HG02970 (cell line): ENCODE measurements around the gene FAM98B.

Experiments used
- ATAC-seq: cut with Tn5 transposase; IDR thresholded peaks from one replicate; pipeline ENCODE4 v1.9.1; 2021; ENCODE audit warnings: mild to moderate bottlenecking, moderate library complexity, moderate number of reproducible peaks; ENCODE audit not compliant: unreplicated experiment, low FRiP score

FAM98B gene

DNA sequence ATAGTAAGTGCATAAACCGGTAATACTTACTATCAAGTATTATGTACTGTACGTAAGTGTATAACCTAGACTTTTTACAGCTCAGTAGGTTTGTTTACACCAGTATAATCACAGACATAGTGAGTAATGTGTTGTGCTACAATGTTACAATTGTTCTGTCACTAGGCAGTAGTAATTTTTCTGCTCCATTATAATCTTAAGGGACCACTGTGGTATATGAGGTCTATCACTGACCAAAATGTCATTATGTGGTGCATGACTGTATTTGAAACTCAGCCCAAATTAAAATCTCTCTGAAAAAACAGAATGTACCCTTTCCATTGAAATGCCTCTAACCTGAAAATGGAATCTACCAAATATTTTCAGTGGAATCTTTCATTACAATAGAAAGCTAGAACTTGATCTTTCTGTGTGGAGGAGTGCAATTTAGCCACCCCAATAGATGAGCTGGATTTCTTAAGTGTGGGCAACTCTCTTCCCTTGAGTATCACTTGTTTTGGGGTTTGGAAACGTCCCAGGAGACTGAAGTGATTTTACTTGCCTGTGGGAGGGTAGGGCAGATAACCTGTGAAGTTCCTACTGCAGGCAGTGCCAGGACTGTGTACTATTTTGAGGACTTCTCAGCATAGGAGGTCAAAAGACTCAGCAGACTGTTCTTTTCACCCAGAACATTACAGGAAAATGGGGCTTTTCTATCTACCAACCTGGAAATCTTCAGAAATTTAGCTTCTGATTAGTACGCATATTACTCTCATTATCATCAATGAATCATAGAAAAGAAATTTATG, 50.9 kb downstream of the FAM98B start:
- ATAC-seq = no peak

DNA sequence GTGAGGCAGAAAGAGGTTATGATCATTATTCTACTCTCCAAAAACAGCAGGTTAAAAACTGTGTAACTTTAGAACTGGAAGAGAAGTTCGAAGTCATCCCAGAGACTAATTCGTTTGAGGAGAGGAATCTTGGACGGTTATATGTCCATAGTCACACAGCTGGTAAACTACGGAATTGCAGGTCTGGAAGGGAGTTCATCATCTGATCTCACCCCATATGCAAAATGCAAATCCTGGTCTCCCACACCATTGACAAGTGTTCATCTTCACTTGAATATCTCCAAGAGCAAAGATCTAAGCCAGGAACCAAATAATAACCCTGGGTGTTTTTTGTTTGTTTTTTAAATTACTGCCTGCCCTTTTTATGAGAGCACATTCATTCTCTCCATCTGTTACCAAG, 53.1 kb downstream of the FAM98B start:
- no peak for ATAC-seq

DNA sequence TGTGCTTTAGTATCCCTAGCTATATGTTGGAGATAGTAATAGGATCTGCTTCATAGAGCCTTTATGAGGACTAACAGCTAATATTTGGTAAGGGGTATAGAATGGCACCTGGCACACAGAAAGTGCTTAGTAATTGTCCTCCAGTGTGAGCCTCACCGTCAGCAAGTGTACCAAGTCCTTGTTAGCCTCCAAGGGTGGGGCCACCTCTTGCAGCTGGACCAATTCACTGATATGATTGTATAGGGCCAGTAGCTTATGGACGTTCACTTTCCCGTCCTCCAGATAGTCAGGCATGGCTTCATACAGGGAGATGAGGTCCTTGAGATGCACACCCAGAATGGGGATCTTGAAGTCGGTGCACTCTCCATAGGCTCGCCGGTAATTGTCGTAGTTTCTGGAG, 53.6 kb downstream of the FAM98B start:
- no peak for ATAC-seq

DNA sequence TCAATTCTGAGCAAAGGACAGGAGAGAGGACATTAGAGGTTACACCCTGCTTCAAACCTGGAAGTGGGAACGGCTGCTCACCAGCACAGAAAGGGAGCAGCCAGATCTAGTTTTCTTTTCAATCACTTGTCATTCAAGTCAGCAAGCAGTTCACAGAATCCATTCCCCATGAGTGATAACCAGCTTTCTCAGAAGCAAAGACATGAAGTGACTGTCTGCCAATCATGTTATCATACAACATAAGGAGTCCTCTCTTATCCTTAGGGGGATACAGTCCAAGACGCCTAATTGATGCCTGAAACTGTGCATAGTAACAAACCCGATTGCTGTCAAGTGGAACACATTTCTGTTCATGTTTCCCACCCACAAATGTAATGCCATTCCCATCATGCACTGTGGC, 54.7 kb downstream of the FAM98B start:
- no peak for ATAC-seq

DNA sequence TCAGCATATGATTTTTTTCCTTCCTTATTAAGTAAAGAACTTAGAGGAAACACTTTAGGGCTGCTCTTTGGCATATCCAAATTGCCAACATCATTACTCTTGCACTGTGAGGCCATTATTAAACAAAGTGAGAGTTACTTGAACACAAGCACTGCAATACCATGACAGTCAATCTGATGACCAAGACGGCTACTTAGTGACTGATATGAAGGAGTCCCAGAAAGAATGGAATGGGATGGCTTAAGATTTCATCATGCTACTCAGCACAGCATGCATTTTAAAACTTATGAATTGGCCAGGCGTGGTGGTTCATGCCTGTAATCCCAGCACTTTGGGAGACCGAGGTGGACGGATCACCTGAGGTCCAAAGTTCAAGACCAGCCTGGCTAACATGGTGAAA, 55.2 kb downstream of the FAM98B start:
- ATAC-seq = no peak

DNA sequence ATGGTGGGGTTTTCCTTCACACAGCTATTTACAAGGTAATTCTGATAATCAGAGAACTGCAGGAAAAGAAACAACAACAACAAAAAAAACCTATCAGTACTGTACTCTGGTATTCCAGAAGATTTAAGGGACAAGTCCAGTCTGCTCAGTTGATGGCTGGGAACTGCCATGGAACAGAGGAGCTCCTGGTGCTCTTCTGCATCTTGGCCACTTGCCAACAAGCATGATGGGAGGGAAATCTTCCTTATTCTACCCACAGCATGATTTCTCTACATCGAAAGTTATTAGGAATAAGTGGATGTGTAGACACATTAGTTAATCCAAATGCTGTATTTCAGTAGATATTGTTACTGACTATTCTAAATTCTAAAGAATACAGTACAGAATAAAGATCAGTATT, 59.0 kb downstream of the FAM98B start:
- no peak for ATAC-seq

DNA sequence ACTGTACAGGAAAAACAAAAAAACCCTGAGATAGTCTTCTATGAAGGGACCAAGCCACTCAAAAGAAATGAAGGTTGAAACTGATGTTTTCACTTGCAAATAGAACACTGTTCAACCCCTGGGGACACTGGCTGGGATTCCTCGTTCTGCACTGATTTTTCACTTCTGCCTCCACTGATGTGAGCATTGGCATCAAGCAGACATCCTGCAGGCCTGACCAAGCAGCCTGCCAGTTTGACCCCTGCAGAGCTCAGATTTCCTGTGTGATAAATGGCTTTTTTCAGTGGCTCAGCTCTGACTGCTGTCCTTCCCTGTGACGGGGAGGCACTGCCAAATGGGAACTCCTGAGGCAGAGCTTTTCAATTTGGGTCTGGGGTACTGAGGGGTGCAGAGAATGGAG, 60.7 kb downstream of the FAM98B start:
- no peak for ATAC-seq

DNA sequence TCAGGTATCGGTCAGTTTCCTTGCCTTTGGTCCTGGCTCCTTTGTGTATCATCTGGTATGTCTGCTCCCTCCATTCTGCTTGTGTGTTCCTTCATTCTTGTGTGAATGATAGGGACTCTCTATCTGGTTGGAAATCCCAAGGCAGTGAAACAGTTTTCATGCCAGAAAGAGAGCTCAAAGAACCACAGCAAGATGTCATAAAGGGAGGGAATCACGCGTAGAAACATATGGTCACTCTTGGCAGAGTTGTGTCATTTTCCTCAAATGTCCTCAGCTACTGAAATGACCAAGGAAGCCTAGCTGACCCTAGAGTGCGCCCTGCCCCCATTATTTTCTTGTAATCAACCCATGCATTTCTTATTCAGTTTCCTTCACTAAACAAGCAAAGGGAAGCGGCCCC, 62.7 kb downstream of the FAM98B start:
- ATAC-seq = no peak

DNA sequence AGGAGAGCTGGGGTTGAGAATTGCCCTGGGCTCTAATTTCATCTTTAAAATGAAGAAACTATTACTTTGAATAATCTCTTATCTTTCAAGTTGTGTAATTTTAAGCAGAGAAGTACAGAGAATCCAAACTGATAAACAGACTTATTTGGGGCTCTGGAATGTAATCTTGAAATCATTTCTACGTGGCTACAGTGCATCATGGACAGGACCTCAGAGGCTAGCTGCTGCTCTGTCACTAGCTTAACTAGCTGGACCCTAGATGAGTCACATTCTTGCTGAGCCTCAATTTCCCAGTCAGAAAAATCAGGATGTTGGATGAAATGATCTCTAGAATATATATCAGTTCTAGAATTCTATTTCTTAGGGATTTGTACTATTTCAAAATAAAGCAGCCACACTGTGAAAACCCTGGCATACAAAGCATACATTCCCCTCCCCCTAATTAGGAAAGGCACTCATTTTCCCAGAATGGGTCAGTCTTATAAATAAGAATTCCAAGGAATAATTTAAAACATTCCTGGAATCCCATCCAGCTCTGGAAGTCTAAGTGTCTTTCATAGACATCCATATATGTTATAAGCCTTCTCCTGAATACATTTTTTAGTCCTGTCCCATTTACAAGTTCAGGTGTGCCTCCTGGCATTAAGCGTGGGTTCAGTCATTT, 63.5 kb downstream of the FAM98B start:
- ATAC-seq = no peak

DNA sequence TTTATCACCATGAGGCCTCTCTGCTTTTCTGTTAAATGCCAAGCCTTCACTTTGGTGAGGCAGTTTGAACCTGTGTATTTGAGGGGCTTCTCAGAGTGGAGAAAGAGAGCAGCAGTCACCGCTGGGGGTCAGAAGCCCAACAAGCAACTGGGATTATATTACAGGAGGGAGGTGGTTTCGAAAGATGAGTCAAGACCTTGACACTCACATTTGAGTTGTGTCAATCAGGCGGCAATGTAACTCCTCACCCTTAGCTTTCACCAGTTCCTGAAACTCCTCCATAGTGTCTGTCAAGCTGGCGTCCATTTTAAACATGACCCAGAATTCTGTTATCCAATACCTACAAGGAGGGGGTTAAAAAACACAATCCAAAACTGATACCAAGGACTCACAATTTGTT, 64.2 kb downstream of the FAM98B start:
- ATAC-seq = no peak

DNA sequence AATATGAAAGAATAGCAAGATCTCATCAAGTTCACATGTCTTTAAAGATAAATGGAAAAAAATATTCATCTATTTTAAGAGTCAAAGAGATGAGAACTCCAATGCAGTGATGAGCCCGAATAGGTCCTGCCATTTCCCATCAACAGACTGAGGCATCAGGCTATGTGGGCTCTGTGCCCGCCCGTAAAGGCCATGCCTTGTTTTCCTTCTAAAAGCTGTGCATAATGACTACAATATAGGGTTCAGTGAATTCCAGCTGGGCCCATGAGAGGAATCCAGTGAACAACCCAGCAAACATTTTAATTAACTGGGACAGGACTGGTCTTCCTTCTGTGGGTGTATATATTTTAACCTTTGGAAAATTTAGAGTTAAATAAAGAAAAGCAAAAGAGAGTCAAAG, 66.1 kb downstream of the FAM98B start:
- no peak for ATAC-seq

DNA sequence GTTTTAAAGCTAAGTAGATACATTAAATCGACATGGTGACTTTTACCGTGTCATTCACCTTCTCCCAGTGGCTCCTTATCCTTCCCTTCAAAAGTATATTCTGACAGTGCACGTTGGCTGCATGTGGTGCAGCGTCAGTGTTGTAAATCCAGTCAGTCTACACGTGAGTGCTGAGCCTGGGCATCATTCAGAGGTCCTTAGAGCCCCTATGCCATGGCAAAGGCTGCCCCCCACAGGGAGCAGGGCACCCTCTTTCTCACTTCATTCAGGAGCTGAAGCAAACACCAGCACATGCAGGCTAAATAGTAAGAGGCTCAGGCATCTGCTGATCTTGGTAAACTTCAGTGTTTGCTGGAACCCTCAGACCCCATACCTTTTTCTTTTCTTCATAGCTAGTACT, 67.4 kb downstream of the FAM98B start:
- no peak for ATAC-seq

DNA sequence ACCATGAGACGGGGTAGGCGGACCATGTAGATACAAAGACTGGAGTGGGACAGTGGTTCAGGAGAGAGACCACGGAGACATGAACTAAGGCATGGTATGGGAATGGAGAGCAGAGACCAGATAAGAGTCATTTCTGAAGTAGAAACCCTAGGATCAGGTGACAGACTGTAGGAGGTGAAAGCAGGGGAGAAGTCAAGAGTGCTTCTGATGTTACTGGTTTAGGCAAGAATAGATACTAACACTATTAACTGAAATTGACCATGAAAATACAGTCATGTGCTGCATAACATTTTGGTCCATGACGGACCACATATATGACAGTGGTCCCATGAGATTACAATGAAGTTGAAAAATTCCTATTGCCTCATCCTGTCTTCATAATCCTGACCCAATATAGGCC, 69.0 kb downstream of the FAM98B start:
- no peak for ATAC-seq

DNA sequence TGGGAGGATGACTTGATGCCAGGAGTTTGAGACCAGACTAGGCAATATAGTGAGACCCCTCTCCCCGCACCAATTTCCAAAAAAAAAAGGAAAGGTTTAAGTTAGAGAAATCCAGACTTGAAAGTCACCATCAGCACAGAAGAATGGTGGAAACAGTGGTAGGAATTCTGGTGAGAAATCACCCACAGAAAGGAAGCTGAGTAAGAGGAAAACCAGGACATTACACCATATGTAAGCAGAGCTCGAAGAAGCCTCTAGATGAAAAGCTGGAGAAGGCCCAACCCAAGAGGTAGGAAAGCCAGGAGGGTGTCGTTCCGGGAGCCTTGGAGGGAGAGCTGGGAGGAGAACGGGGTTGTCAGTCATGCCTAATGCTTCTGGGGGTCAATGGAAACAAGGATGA, 70.2 kb downstream of the FAM98B start:
- no peak for ATAC-seq

DNA sequence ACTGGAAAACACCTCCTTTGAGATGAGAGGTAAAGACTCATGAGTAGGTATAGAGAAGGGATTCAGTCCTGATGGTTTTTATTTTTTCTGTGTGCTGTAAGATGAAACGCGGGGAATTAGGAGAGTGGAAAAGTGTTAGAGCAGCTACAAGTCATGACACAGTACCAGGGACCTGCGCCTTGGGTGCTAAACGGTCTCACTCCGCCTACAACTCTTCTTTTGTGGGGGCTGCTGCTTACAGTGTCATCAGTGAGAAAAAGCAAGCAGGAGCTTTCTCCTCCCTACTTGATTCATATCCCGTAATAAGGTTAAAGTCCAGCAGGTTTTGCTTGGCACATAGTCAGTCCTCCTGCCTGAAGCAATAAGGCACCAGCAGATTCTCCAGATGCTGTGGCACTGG, 71.6 kb downstream of the FAM98B start:
- no peak for ATAC-seq

DNA sequence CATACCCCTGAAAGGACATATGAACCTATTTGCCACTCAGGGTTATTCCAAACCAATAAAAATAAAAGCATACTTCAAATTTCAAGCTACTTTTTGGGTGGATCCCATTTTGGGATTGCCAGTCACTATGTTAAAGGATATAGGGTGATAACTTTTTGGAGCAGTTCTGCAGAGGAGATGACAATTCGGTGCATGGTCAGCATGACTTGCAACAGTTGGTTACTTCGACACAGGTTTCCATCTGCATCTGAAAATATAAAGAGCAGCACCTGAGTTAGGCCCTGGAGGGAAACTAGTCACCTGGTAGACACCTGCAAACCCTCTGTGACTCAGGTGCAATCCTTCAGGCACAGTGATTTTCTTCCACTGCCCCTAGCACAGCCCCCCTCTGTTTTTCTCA, 72.2 kb downstream of the FAM98B start:
- no peak for ATAC-seq

DNA sequence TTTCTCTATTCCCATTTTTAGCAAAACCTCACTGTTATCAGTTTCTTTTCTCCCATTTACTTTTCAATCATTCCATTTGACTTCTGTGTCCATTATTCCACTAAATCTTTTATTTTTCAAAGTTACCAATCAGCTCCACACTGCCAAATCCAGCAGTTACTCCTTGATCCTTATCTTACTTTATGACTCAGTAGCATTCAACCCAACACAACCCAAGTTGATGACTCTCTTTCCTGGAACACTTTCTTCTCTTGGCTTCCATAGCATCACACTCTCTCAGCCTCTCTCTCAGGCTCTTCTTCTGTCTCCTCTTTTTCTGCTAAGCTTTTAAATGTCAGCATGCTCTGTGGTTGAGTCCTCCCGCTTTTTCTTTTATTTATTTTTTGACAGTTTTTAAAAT, 74.4 kb downstream of the FAM98B start:
- no peak for ATAC-seq

DNA sequence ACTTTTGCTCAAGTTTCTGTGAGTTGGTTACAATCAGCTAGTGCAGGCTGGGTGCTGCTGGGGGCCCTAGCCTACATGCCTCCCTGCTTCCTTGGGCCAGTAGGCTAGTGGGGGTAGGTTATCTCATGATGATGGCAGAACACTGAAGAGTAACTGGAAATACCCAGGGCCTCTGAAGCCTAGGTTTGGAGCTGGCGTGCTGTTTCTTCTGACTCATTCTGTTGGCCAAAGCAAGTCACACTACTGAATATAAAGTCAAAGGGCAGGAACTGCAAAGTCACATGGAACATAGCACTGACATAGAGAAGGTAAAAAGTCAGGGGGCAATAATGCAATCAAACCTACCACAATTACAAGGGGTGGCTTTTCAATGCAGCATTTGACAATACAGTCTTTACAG, 76.2 kb downstream of the FAM98B start:
- no peak for ATAC-seq

DNA sequence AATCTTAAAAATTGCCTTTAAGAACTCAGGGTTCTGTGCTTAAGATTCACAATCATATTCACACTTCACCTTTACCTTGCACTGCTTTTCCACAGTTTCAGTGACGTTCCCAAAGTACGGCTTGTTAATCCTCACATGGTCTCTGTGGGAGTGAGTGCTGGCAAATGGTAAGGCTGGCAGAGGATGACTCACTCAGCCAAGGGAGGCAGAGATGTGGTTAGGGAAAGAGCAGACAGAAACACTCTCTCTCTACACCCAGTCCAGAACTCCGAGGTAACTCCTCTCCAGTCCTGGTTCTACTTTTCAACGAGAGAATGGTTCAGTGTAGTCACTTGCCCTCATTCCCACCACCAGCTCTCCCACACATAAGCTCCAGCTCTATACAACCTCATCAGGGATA, 77.6 kb downstream of the FAM98B start:
- no peak for ATAC-seq

DNA sequence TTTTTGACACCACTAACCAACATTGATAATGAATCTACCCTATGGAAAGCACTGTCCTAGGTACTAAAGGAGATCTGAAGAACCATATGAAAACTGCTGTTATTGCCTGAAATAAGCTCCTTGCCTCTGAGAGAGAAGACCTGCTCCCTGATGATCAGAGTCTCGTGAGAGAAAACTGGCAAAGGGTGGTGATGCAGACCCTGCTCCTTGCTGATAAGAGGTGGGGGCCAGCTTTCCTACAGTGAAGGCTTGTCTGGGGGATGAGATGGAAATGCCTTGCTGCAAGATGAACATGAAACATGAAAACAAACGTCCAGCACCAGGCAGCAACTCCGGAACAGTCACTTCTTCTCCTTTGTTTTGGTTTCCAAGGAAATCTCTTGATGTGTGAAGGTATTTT, 78.8 kb downstream of the FAM98B start:
- ATAC-seq = no peak

DNA sequence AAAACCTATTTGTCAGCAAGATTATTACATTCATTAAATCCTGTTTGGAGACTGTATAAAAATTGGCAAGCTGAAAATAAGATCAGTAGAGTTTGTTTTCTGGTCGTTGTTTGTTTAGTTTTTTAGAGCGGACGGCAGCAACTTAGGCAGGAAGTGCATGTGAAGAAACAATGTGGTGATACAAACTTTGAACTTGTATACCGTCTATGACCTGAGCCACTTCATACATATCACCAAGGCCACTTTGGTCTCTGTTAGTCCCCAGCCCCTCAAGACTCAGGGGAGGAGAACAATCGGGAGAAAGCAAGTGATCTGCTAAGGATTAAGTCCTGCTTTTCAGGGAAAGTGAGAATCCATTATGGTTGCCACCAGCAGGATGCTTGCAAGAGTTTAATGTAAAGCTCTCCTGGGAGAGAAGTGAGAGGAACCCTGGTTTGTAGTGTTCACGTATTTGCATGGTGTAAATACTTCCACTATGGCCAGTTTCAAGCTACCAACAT, 79.5 kb downstream of the FAM98B start:
- ATAC-seq = no peak

DNA sequence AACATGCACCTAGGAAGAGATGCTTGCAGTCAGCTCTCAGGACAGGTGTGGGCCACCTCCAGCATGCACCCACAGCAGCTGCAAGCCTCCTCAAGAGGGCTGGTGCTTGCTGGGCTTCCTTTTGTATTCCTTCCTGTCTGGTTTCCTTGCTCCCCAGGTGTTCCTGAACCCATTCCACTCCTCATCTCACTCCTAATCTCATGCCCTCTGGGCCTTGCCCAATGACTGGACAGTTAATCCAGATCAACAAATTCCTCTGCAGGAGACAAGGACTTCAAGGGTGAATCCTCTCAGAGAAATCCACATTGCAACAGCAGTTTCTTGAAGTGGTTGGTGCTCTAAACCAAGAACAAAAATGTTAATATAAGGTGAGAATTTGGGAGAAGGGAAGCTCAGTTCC, 80.0 kb downstream of the FAM98B start:
- no peak for ATAC-seq
